ENCODE measurements around the gene MTA1. TPM values are rescaled to one million over a fixed set of nuclear protein-coding genes. Genes with fewer than 3 reads are reported as not detected.

Gene MTA1
- polyA plus RNA-seq, 1 of the 3 experiments (the other 2 are of a cell fraction) = 96.3 TPM

DNA sequence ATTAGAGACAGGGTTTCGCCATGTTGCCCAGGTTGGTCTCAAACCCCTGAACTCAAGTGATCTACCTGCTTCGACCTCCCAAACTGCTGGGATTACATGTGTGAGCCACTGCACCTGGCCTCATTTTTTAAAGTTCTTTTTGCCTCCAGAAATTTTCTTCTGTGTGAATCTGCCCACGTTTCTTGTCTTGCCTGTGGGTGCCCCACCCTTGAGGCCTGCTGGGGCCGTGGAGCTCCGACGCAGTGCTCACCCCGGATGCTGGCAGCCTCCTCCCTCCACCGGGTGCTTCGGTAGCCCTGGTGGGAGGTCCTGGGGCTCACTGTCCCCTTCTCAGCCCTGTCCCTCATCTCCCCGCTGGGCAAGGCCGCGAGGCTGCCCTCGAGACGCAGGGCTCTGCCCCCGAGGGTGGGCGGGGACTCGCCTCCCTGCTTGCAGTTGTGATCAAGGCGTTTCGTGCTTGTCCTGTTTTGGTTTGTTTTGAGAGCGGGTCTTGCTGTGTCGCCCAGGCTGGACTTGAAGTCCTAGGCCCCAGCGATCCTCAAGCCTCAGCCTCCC is 35.5 kb downstream of the MTA1 start:
- WGBS (ENCODE audit: low lambda C conversion rate) = 94% methylated on average over 20 of the region's 22 CpGs
- TF ChIP-seq TEAD4 (IDR thresholded peaks at IDR 0.05; ENCODE audit: borderline replicate concordance, insufficient read depth) = no peak
- Histone ChIP-seq H3K4me1 (ENCODE audit: control insufficient read depth in 1 of 2, insufficient read depth in 2 of 2, low read depth in 1 of 2, low read length in 1 of 2) (peaks cover 0 to 17% of the 10 kb centered on the region in 2 experiments; a peak in 1 of 4 replicates), H3K79me2 (ENCODE audit: insufficient read depth) (no peaks in the 10 kb centered on the region; the same call in 1 of the 2 replicates), H3K4me3 (ENCODE audit: low read depth in 2 of 2, low read length in 1 of 2) (no peak overlapping the region), H3K27ac (ENCODE audit: low read depth in 2 of 2, low read length in 1 of 2) (no peak overlapping the region), H3F3A (replicated peaks; ENCODE audit: insufficient read depth) (no peaks in the 10 kb centered on the region), H4K20me1 (ENCODE audit: insufficient read depth) (no peaks in the 10 kb centered on the region), H3K9me3 (no peaks in the 10 kb centered on the region), H3K4me2 (no peak overlapping the region), H3K27me3 (ENCODE audit: insufficient read depth) (no peaks in the 10 kb centered on the region), H2AFZ (ENCODE audit: low read depth) (no peak overlapping the region), H3K9ac (no peak overlapping the region), H3K9me2 (no peaks in the 10 kb centered on the region), H3K36me3 (replicated peaks in 1 of 2; ENCODE audit: control insufficient read depth in 1 of 2, insufficient read depth in 2 of 2, low read length in 1 of 2) (peaks cover 16 to 63% of the 10 kb centered on the region in 2 experiments)
- DNase-seq = no peak
- POLR2A ChIA-PET = interaction anchor here (0.6 kb wide), 1 partner anchor 8 kb away, joined by 3 read pairs; no protein-coding TSS in a partner anchor
- CTCF ChIA-PET = interaction anchor here (5.2 to 5.8 kb wide), 3 partner anchors 15 to 35 kb away, joined by 25 to 35 read pairs (median 28); partner anchors contain the start of gene TEDC1

DNA sequence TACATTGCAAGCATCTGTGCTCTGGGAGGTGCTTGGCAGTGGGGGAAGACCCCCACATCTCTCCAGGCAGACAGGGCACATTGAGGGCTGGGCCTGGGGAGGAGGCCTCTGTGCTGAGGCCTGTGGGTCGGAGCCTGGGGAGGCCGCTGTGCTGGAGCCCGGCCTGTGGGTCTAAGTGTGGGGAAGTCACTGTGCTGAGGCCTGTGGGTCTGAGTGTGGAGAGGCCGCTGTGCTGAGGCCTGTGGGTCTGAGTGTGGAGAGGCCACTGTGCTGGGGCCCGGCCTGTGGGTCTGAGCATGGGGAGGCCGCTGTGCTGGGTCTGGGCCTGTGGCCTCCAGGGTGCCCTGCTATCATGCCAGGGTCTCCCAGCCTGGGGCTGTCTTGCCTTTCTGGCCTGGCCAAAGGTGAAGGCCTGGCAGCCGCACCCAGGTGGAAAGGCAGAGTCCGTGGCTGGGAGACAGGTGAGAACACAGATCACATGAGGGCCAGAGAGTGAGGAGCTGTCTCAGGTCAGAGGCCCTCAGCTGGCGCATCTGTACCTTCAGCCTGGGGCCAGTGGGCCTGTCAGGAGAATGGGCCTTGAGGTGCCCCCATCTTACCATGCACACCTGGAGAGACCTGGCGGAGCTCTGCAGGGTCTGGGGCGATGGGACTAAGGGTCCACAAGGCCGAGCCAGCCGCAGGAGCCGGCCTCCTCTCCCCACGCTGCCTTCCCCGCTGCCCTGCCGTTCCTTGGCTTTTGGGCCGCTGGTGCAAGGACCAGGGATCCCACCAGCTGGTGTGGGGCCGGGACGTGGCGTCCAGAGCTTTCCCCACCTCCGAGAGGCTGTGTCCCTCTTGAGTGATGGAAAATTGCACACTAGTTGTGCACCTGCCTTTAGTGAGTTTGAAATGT is 36.4 kb downstream of the MTA1 start:
- Histone ChIP-seq H3K27ac (ENCODE audit: low read depth in 2 of 2, low read length in 1 of 2) (no peak overlapping the region), H3K27me3 (ENCODE audit: insufficient read depth) (no peaks in the 10 kb centered on the region), H3K4me1 (ENCODE audit: control insufficient read depth in 1 of 2, insufficient read depth in 2 of 2, low read depth in 1 of 2, low read length in 1 of 2) (peaks cover 0 to 13% of the 10 kb centered on the region in 2 experiments; a peak in 1 of 4 replicates), H4K20me1 (ENCODE audit: insufficient read depth) (no peaks in the 10 kb centered on the region), H2AFZ (ENCODE audit: low read depth) (no peak overlapping the region), H3K4me3 (ENCODE audit: low read depth in 2 of 2, low read length in 1 of 2) (no peak overlapping the region), H3K36me3 (replicated peaks in 1 of 2; ENCODE audit: control insufficient read depth in 1 of 2, insufficient read depth in 2 of 2, low read length in 1 of 2) (peaks cover 16 to 63% of the 10 kb centered on the region in 2 experiments), H3K9me2 (no peaks in the 10 kb centered on the region), H3K9ac (no peak overlapping the region), H3K9me3 (no peaks in the 10 kb centered on the region), H3K79me2 (ENCODE audit: insufficient read depth) (no peaks in the 10 kb centered on the region; the same call in 1 of the 2 replicates), H3F3A (replicated peaks; ENCODE audit: insufficient read depth) (no peaks in the 10 kb centered on the region), H3K4me2 (no peak overlapping the region)
- WGBS (ENCODE audit: low lambda C conversion rate) = 74% methylated on average over 7 of the region's 22 CpGs
- ChIA-PET CTCF (interaction anchor here (1.1 to 5.8 kb wide), 7 partner anchors 8 to 34 kb away, joined by 4 to 25 read pairs (median 8); no protein-coding TSS in a partner anchor), POLR2A (interaction anchor here (0.6 to 1.2 kb wide), 3 partner anchors 7 to 21 kb away, joined by 3 read pairs; no protein-coding TSS in a partner anchor)
- DNase-seq = no peak
- TF ChIP-seq MXI1 (IDR thresholded peaks at IDR 0.05; ENCODE audit: low read depth, low read length) = no peak
- TF ChIP-seq NFIC (IDR thresholded peaks at IDR 0.05; ENCODE audit: borderline replicate concordance) = no peak
- TF ChIP-seq, protein P1, sequence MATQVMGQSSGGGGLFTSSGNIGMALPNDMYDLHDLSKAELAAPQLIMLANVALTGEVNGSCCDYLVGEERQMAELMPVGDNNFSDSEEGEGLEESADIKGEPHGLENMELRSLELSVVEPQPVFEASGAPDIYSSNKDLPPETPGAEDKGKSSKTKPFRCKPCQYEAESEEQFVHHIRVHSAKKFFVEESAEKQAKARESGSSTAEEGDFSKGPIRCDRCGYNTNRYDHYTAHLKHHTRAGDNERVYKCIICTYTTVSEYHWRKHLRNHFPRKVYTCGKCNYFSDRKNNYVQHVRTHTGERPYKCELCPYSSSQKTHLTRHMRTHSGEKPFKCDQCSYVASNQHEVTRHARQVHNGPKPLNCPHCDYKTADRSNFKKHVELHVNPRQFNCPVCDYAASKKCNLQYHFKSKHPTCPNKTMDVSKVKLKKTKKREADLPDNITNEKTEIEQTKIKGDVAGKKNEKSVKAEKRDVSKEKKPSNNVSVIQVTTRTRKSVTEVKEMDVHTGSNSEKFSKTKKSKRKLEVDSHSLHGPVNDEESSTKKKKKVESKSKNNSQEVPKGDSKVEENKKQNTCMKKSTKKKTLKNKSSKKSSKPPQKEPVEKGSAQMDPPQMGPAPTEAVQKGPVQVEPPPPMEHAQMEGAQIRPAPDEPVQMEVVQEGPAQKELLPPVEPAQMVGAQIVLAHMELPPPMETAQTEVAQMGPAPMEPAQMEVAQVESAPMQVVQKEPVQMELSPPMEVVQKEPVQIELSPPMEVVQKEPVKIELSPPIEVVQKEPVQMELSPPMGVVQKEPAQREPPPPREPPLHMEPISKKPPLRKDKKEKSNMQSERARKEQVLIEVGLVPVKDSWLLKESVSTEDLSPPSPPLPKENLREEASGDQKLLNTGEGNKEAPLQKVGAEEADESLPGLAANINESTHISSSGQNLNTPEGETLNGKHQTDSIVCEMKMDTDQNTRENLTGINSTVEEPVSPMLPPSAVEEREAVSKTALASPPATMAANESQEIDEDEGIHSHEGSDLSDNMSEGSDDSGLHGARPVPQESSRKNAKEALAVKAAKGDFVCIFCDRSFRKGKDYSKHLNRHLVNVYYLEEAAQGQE (IDR thresholded peaks at IDR 0.05; ENCODE audit: low read depth, low read length) = no peak
- TF ChIP-seq GABPA (IDR thresholded peaks at IDR 0.05; ENCODE audit: low read depth) = no peak
- TF ChIP-seq RFX5 (IDR thresholded peaks at IDR 0.05; ENCODE audit: low read length) = no peak
- TF ChIP-seq, protein P2, sequence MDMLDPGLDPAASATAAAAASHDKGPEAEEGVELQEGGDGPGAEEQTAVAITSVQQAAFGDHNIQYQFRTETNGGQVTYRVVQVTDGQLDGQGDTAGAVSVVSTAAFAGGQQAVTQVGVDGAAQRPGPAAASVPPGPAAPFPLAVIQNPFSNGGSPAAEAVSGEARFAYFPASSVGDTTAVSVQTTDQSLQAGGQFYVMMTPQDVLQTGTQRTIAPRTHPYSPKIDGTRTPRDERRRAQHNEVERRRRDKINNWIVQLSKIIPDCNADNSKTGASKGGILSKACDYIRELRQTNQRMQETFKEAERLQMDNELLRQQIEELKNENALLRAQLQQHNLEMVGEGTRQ (IDR thresholded peaks at IDR 0.05; ENCODE audit: borderline replicate concordance, low read depth, low read length) = no peak
- TF ChIP-seq, protein P3, sequence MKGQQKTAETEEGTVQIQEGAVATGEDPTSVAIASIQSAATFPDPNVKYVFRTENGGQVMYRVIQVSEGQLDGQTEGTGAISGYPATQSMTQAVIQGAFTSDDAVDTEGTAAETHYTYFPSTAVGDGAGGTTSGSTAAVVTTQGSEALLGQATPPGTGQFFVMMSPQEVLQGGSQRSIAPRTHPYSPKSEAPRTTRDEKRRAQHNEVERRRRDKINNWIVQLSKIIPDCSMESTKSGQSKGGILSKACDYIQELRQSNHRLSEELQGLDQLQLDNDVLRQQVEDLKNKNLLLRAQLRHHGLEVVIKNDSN (IDR thresholded peaks at IDR 0.05; ENCODE audit: borderline replicate concordance, low read depth) = no peak
- TF ChIP-seq EZH2phosphoT487 (IDR thresholded peaks at IDR 0.05; ENCODE audit: borderline replicate concordance, low read depth) = no peak
- TF ChIP-seq, protein P4, sequence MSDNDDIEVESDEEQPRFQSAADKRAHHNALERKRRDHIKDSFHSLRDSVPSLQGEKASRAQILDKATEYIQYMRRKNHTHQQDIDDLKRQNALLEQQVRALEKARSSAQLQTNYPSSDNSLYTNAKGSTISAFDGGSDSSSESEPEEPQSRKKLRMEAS (IDR thresholded peaks at IDR 0.05; ENCODE audit: low read depth) = no peak
- TF ChIP-seq FOXJ3 (CRISPR knock-in tag; IDR thresholded peaks at IDR 0.05) = no peak
- no peak for TF ChIP-seq SIN3A (IDR thresholded peaks at IDR 0.05; ENCODE audit: borderline replicate concordance, low read depth, low read length)
- no peak for TF ChIP-seq CHD2 (IDR thresholded peaks at IDR 0.05; ENCODE audit: low read length, partially characterized antibody)
- no peak for TF ChIP-seq MEF2A (IDR thresholded peaks at IDR 0.05; ENCODE audit: borderline replicate concordance, low read depth)
- TF ChIP-seq GATA2 (CRISPR knock-in tag; IDR thresholded peaks at IDR 0.05) = no peak
- TF ChIP-seq RAD21 (IDR thresholded peaks at IDR 0.05; ENCODE audit: low read length) = no peak
- TF ChIP-seq TAF1 (IDR thresholded peaks at IDR 0.05; ENCODE audit: borderline replicate concordance, low read depth, low read length) = no peak
